HEK293 (cell line): Measurements from ENCODE around the gene NTN4.

Experiments used
- CTCF ChIP-seq: fragments of 450-650 bp; formaldehyde crosslinking; IDR thresholded peaks from 2 replicates; pipeline ENCODE4 v1.5.1; 2016; ENCODE audit warnings: missing biosample characterization, missing genetic modification characterization
- RBAK ChIP-seq: fragments of 450-650 bp; formaldehyde crosslinking; IDR thresholded peaks from 2 replicates; pipeline ENCODE4 v1.5.1; 2016; ENCODE audit warnings: missing biosample characterization, missing genetic modification characterization
- REST ChIP-seq: fragments of 450-650 bp; formaldehyde crosslinking; IDR thresholded peaks from 2 replicates; pipeline ENCODE4 v1.5.1; 2016; ENCODE audit warnings: missing biosample characterization, missing genetic modification characterization
- TCF7L2 ChIP-seq: IDR thresholded peaks from 2 replicates; pipeline ENCODE4 v1.6.1; 2011; ENCODE audit warnings: low read depth, mild to moderate bottlenecking, inconsistent platforms, low read length, moderate library complexity, borderline replicate concordance
- ZEB2 ChIP-seq: fragments of 450-650 bp; formaldehyde crosslinking; IDR thresholded peaks from 2 replicates; pipeline ENCODE4 v1.5.1; 2016; ENCODE audit warnings: missing biosample characterization, missing genetic modification characterization
- ZNF138 ChIP-seq: fragments of 450-650 bp; formaldehyde crosslinking; IDR thresholded peaks from 2 replicates; pipeline ENCODE4 v1.5.1; 2016; ENCODE audit warnings: missing biosample characterization, missing genetic modification characterization, borderline replicate concordance
- ZNF274 ChIP-seq, 2 experiments: fragments of 200-500 bp in 1 of 2; fragments of 450-650 bp in 1 of 2; sonication (Bioruptor generic) in 1 of 2; formaldehyde crosslinking in 1 of 2; IDR thresholded peaks; 2 replicates each; pipeline versions ENCODE4 v1.5.1 to v1.6.1; 2014 to 2016; ENCODE audit warnings: borderline replicate concordance in 1 of 2, inconsistent platforms in 1 of 2, low read length in 1 of 2, missing biosample characterization in 1 of 2, missing genetic modification characterization in 1 of 2
- ZNF776 ChIP-seq: fragments of 450-650 bp; formaldehyde crosslinking; IDR thresholded peaks from 2 replicates; pipeline ENCODE4 v1.5.0; 2017; ENCODE audit warnings: missing biosample characterization, missing genetic modification characterization, borderline replicate concordance
- ZSCAN16 ChIP-seq: fragments of 450-650 bp; formaldehyde crosslinking; IDR thresholded peaks from 2 replicates; pipeline ENCODE4 v1.5.1; 2016; ENCODE audit warnings: missing biosample characterization, missing genetic modification characterization
- TF ChIP-seq, protein P1 (sequence below): fragments of 450-650 bp; formaldehyde crosslinking; IDR thresholded peaks from 2 replicates; pipeline ENCODE4 v1.5.1; 2017; ENCODE audit warnings: missing biosample characterization, missing genetic modification characterization

GRCh38 chr12:95671265-95671664, 119.3 kb downstream of the NTN4 start:
- TF ChIP-seq RBAK (no peak), ZNF138 (tag by site-specific recombination) (no peak), CTCF (tag by site-specific recombination) (no peak), ZEB2 (tag by site-specific recombination) (no peak), REST (tag by site-specific recombination) (no peak), TCF7L2 (no peak), ZNF274 (IDR thresholded peaks at IDR 0.05; ENCODE audit: low read length) (no peak), ZNF274 (tag by site-specific recombination; IDR thresholded peaks at IDR 0.05; ENCODE audit: borderline replicate concordance) (no peak), ZNF776 (no peak), ZSCAN16 (tag by site-specific recombination) (no peak)
- TF ChIP-seq, protein P1, sequence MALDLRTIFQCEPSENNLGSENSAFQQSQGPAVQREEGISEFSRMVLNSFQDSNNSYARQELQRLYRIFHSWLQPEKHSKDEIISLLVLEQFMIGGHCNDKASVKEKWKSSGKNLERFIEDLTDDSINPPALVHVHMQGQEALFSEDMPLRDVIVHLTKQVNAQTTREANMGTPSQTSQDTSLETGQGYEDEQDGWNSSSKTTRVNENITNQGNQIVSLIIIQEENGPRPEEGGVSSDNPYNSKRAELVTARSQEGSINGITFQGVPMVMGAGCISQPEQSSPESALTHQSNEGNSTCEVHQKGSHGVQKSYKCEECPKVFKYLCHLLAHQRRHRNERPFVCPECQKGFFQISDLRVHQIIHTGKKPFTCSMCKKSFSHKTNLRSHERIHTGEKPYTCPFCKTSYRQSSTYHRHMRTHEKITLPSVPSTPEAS: no peak
